ENCODE data around the gene AGK. TPM values are rescaled to one million over a fixed set of nuclear protein-coding genes. Genes with fewer than 3 reads are reported as not detected.

AGK gene
- total RNA-seq, 3 donors from 2014 or later = 14.7 to 33.1 (median 28.5) TPM

GRCh38 chr7:141525973-141526514 is 25.2 kb upstream of the AGK start:
- intact Hi-C loops (cut with DNase I; ENCODE audit: low total_unique reads) = no loop called here
- no peak for DNase-seq (ENCODE audit: low spot score in 2 of 2)
- no peaks in the 10 kb centered on the region for H3K9me3 ChIP-seq
- H3K4me1 ChIP-seq = no peaks in the 10 kb centered on the region
- H3K4me3 ChIP-seq = no peak overlapping the region
- H3K27me3 ChIP-seq = no peaks in the 10 kb centered on the region
- no peak for TF ChIP-seq POLR2AphosphoS5 (IDR thresholded peaks at IDR 0.05)
- no peak for TF ChIP-seq POLR2A (IDR thresholded peaks at IDR 0.05)
- TF ChIP-seq CTCF (IDR thresholded peaks at IDR 0.05) = no peak
- no peaks in the 10 kb centered on the region for H3K36me3 ChIP-seq
- H3K27ac ChIP-seq = no peak overlapping the region

GRCh38 chr7:141527076-141527475 is 24.1 kb upstream of the AGK start:
- intact Hi-C loops (cut with DNase I; ENCODE audit: low total_unique reads) = no loop called here
- Histone ChIP-seq H3K4me3 (no peak overlapping the region), H3K4me1 (no peaks in the 10 kb centered on the region), H3K27ac (no peak overlapping the region), H3K36me3 (no peaks in the 10 kb centered on the region), H3K27me3 (no peaks in the 10 kb centered on the region), H3K9me3 (no peaks in the 10 kb centered on the region)
- DNase-seq (ENCODE audit: low spot score in 2 of 2) = no peak
- TF ChIP-seq POLR2AphosphoS5 (IDR thresholded peaks at IDR 0.05) (no peak), CTCF (IDR thresholded peaks at IDR 0.05) (no peak), POLR2A (IDR thresholded peaks at IDR 0.05) (no peak)

GRCh38 chr7:141528399-141528798 is 22.8 kb upstream of the AGK start:
- no peak overlapping the region for H3K27ac ChIP-seq
- H3K4me3 ChIP-seq = no peak overlapping the region
- H3K36me3 ChIP-seq = no peaks in the 10 kb centered on the region
- no peak for DNase-seq (ENCODE audit: low spot score in 2 of 2)
- no peaks in the 10 kb centered on the region for H3K27me3 ChIP-seq
- H3K4me1 ChIP-seq = no peaks in the 10 kb centered on the region
- no peaks in the 10 kb centered on the region for H3K9me3 ChIP-seq
- TF ChIP-seq CTCF (IDR thresholded peaks at IDR 0.05) (no peak), POLR2AphosphoS5 (IDR thresholded peaks at IDR 0.05) (no peak), POLR2A (IDR thresholded peaks at IDR 0.05) (no peak)
- intact Hi-C loops (cut with DNase I; ENCODE audit: low total_unique reads) = no loop called here

DNA sequence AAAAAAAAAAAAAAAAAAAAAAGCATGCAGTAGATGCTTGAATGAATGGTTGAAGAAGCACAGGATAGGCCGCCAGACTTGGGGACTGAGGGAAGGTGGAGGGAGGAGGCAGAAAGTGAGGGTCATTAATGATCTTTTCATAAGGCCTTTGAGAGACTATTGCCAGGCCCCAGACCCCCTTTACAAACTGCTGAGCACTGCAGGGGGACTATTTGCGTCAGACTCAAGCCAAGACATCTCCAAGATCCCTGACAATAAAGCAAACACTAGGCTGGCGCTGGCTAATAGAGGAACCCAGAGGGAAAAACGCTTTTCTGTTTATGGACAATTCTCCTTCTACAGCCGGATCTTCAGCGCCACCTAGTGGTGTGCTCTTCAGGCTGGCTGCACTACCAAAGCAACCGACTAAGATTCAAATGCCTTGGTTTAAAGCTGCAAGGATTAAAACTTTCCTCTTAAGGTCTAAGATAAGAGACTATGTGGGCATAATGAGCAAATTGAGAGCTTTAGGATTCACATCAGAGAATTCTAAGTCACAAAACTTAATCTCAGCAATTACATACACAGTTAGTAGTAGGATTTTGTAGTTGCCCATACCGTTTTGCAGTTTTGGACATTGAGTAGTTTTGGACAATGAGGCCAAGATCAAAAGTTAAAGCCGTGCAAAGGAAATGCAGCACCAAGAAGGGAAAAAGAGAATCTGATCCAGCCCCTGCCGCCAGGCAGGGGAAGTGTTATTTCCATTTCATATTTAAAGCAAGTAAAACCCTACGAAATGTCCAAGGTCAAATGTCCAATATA is 17.9 kb upstream of the AGK start:
- peak; percentile 73 to 88 (median 79) for TF ChIP-seq CTCF (IDR thresholded peaks at IDR 0.05)
- no peak for TF ChIP-seq POLR2A (IDR thresholded peaks at IDR 0.05)
- TF ChIP-seq POLR2AphosphoS5 (IDR thresholded peaks at IDR 0.05) = no peak
- peak; percentile 46 to 56 for DNase-seq (ENCODE audit: low spot score in 2 of 2)

More for the DNA sequence above, 17.9 kb upstream of the AGK start:
- no peaks in the 10 kb centered on the region for H3K9me3 ChIP-seq
- H3K27ac ChIP-seq = no peak overlapping the region
- intact Hi-C loops (cut with DNase I; ENCODE audit: low total_unique reads) = no loop called here
- H3K4me1 ChIP-seq = no peaks in the 10 kb centered on the region
- H3K36me3 ChIP-seq = no peaks in the 10 kb centered on the region
- no peak overlapping the region for H3K4me3 ChIP-seq
- no peaks in the 10 kb centered on the region for H3K27me3 ChIP-seq

Measured in breast epithelium (tissue), 4 donors.